Limb (tissue), 2 donors: ENCODE data around the gene ABCA1.
"Not testable (repeated sequence)": the region's sequence is repeated elsewhere in the genome, so short reads cannot be mapped to it uniquely, and the experiment has no call there.

ENCODE experiments used
- DNase-seq, 2 donors: peaks; one replicate each; pipeline ENCODE4 v3.0.0-alpha.2; 2016; ENCODE audit errors: extremely low spot score in 2 of 2

The ABCA1 gene

DNA sequence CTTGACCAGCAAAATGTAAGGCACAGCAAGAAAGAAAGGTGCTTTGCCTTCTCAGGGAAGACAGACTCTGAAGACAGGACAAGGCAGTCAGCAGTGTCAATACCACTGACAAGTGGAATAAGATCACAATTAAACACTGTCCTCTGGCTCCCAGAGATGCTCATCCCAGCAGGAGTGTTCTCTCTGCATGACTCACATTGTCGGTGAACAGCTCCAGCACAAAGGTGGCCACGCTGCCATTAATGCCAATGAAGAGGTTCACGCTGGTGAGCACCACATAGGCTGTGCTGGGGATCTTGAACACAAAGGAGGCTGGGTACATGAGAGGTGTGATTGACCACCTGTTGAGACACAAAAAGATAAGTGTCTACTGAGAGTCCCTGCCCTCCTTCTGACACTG is 132.1 kb downstream of the ABCA1 start:
- DNase-seq = no peak

DNA sequence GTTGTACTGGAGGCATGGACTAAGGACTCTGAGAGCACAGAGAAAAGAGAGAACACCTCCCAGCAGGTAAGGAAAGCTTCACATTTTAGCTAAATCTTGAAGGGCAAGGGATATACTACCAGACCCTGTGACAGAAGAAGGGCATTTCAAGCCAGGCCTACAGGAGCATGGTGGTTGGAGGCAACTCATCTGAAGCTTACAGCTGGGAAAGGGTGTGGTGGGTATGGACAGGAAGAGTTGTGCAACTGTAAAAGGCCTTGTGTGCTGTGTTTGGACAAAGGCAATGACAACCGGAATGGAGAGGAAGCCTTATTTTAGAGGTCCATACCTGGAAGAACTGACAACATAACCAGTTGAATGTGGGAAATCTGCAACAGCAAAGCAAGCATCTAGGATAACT is 132.9 kb downstream of the ABCA1 start:
- no peak for DNase-seq

DNA sequence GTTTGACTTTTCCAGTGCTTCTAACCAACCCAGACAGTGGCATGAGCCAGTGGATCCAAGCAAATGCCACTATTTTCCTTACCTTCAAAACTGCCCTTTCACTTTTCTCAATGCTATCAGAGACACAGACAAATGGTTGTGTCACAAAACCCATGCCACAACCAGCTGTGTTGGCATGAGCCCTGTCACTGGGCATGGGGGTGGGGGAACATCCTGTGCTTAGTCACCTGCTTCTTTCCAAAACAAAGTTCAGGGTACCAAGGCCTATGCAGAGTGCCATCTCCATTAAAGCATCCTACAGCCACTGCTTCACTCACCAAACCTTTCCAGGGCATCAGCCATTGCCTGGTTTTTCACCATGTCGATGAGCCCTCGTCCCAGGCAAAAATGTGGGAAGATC is 133.9 kb downstream of the ABCA1 start:
- DNase-seq = no peak

DNA sequence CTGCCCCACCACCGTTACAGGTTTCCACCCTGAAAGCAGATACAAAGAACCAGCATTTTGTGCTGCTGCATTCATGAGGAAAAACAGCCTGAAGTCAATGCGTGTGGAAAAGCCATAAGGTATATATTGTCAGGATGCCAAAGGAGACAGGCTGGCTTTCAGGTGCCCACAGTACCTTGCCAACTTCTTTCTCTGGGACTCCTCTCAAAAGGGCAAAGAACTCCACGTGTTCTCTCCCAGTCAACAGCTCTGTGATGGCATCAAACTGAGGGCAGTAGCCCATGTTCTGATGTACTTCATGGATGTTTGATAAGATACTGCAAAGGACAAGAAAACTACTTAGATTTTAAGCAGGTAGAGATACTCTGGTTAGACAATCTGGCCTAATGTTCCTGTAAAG is 139.7 kb downstream of the ABCA1 start:
- no peak for DNase-seq

DNA sequence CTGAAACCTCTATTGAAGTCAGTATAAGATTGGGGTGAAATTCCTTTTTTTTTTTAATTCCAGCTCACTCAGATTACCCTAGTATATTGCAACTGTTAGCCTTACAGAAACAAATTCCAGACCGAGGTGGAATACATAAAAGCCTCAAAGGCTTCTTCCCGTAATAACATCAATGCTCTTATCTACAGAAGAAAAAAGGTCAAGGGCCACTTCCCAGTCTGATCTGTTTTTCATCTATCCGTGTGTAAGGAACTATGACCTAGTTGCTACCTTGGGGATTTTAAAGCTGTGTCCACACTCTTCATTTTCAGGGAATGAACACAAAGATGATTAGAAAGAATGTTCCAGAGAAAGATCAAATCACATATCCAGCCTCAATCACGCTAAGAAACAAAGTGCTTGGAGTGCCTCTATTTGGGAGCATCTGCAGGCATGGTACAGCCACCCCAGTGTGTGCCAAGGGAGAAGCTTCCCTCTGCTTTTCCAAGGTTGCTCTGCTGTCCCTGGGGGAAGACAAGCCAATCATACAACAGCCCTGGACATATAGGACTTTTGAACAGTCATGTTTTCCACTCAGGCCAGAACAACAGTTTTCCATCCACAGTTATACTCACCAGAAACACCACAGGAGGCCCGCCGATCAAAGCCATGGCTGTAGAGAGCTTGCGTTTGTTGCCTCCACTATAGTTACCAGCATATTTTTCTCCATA is 140.5 kb downstream of the ABCA1 start:
- no peak for DNase-seq

DNA sequence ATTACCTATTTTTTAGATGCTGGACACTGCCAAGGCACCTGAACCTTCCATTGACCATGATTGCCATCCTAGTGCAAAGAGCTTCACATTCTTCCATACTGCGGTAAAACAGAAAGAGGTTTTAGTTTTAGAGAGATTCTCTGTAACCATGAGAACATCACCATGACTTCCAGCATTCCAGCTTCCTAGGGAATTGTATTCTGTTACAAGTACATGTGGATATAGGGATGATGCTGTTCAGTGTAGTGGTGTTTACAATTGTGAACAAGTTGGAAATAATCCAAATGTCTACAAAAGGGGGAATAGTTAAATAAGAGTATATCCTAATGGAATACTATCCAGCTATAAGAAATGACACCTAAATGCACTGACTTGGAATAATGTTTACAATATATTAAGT is 141.7 kb downstream of the ABCA1 start:
- DNase-seq = no peak

DNA sequence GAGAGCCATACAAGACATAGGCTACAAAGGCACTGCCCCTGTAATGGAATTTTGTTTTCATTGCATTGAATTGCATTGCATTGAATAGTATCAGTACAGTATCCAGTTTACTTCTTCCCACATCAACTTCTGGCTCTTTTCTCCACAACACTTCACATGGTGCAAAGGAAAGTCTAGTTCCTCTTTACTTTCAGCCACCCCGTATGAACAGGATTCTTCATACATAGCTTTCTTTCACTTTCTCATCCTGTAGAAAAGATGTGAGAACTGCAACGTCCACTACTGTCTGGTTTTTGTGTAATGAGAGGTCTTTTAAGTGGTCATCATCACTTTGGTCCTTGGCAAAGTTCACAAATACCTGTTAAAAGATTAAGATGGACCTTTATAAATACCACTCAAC is 143.9 kb downstream of the ABCA1 start:
- DNase-seq = no peak

DNA sequence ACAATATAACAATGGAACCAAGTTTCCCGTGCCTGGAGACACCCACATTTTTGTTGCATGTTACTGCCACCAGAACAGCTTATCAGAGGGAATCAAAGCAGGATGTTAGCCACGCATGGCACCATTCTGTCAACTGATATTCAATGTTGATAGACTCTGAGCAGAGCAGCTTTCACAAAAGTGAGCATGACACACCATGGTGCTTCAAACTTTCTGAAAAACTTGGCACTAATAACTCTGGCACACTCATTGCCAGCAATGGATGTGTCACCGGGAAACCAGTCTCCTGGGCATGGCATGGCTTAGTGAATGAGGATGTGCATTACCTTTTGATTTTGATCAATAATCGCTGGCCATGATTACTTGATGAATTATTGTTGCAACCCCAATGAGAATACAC is 144.4 kb downstream of the ABCA1 start:
- no peak for DNase-seq

DNA sequence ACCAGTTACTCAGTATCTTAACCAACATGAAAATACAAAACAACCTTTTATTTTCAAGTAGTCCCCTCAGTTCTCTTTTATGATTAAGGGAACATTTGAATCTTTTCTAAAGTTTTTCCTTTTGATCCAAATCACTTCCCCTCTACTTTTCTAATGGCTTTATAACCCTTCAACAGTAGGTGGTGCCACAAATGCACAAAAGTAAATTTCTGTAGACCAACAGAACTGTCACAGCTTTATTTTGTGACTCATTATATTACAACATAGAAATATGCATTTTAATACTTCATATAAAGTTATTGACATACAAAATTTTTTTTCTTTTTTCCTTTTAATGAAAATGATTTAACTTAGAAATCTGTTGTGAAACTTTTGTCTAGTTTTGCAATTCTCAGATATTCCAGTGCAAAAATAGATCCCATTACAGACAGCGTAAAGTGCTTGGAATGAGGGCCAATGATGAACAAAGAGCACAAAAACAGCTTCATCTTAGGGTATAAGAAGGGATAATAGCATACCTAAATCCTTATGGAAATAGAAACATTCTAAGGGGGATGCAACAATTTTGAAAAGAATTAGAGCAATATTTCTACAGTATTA is 147.1 kb downstream of the ABCA1 start:
- no peak for DNase-seq

DNA sequence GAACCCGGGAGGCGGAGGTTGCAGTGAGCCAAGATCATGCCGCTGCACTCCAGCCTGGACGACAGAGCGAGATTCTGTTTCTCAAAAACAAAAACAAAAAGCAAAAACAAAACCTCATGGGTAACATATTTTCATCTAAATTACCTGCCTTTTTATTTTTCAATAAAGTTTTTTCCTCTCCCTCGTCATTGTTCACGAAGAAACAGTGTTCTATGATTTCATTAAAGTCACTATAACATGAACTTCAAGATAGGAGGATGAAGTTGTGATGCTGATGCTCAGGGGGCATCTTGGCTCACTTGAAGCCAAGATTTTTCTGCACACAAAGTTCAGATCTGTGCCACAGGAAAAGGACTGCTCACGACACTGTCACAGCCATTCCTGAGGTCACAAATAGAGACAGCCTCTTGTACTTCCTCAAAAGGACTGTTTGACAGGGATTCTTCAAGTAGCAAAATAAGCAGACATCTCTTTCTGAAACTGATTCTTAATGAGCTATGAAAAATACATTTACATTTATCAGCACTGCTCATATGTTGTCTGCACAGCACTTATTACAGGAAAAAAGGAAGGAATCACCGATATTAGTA is 147.9 kb downstream of the ABCA1 start:
- no peak for DNase-seq

DNA sequence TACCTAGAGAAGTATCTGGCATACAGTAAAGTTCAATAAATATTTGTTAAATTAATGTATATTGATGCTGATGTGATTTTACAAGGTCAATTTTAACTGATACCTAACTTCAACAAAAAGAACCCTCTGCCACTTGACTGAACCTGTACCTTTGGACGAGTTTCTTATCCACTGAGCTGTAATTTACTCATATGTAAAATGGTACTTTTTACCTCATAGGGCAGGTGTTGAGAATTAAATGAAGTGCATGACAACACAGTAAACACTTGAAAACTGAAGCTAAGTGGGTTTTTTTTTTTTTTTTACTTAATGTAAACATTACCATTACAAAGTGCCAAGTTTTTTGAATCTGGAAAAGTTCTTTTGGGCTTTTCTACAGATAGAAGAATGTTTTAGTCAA is 148.6 kb downstream of the ABCA1 start:
- DNase-seq = no peak

DNA sequence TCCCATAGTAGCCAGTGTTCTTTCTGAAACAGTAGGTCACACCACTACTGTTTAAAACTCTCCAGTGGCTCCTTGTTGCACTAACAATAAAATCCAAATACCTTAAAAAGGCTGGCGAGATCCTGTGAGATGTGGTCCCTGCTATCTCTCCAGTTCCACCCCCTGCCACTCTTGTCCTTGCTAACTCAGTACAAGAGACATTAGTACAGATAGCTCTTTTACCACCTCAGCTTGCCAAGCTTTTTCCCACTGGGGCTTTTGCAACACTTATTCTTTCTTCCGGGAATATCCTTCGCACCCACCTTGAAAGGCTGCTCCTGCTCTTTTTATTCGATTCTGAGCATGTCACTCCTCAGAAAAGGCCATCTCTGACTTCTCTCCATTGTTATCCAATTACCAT is 149.2 kb downstream of the ABCA1 start:
- DNase-seq = no peak

DNA sequence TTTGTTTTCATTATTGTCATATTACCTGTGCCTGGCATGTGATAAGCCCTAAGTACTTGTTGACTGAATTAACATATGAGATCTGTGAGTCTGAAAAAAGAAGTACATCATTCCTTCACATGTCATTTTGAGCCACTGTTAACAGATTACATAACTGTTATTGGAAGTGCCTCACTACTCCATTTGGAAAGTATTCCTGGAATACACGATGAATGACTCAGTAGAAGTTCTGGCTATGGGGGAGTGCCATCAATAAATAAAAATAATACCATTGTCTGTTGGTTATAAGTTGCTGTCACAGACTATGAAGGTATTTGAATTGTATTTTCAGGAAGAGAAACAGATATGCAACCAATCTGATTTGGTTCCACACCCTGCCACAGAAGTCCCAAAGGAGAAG is 151.2 kb downstream of the ABCA1 start:
- DNase-seq = no peak

DNA sequence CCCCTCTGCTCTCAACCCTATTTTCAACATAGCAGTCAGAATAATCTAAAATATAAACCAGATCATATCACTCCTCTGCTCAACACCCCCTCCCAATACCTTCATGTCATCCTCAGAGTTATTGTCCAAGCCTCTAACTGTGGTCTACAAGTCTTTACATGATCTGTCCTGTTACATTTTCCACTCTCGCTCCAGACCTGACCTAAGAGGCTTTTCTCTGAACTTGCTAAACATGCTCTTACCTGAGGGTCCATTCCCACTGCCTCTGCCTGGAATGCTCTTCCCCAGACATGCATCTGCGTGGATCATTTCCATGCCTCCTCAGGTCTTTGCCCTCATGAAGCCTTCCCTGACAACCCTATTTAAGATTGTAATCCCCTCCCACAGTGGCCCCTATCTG is 152.0 kb downstream of the ABCA1 start:
- no peak for DNase-seq

DNA sequence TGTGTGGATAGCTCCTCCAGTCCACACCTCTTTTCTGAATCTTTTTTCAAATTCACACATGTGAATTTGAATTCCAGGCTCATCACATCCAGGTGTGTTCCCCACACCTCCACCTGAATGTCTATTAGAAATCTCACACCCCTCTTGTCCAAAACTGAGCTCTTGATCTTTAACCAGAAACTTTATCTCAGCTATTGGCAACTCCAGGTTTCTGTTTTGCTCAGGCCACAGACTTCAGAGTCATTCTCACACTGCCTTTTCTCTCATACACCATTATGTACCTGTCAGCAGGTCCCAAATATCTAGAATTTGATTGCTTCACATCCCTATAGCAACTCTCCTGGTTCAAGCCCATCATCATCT is 152.4 kb downstream of the ABCA1 start:
- DNase-seq = no peak

DNA sequence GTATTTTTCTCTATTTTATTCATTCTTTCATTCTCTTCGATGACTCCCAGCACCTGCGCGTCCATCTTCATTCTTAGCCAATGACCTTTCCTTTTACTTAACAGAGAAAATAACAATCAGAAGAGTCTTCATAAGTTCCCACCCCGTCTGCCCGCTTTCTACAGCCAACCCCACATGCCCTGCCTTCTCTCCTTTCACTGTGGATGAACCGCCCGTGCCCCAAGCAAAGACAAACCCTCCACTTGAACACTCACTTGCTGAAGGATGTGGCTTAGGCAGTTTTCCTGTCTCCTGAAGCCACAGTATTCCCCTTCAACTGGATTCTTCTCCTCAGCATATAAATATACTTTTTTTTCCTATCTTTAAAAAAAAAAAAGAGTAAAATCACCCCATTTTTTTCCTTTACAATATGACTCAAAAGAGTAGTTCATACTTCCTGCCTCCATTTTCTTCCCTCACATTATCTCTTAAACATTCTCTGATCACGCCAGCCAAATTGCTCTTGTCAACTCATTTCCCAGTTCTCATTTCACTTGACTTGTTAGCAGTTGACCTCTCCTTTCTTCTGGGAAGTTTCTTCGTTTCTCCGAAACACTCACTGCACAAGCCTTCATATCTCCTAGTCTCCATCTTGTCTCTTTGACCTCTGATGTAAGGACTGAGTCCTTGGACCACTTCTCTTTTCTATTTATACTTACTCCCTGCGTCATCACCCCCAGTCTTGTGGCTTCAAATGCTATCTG is 153.0 kb downstream of the ABCA1 start:
- no peak for DNase-seq

DNA sequence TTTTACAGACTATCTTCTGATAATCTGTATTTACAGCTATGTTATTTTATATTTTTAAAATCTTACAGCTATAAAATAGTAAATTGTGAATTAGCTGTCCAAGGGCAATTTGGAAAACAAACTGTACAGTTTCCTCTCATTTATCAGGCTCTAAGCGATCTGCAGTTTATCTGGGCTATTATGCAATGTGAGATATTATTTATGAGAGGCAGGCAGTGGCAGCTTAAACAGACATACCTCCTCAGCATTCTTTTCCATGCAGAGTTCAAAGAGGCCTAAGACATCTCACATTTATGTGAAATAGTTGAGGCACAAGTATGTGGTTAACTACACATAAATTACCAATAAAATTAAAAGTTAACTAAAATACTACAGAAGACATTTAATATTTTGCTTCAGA is 153.8 kb downstream of the ABCA1 start:
- DNase-seq = no peak

DNA sequence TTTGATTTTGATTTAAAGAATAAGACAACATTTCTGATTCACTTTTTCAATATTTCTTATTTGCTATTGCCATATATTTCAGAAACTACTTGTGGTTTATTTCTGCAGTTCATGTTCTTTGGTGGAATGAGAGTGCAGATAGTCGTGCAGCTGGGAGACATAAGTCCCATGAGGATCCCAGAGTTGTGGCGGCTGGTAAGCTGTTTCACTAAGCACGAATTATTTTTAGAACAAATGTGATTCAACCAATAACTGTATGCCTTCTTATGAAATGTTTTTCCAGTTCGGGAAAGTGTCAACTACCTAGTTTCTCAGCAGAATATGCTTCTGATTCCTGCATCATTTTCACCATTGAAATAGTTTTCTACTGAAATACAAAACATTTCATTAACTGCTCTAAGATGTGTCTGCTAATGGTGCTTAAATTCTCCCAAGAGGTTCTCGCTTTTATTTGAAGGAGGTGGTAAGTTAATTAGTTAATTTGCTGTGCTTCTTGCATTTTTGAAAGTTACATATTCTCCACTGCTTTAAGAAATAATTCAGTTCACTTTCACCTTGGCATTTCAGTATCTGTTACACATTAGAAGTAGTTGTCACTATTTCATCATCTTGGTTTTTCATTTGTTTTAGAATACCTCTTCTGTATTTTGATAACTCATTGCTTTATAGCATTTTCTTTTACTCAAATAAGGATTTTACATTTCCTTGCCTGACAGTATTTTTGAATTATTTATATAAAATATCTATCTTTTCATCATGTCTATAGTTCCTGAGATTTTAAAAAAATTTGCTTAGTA is 155.0 kb downstream of the ABCA1 start:
- DNase-seq = no peak

DNA sequence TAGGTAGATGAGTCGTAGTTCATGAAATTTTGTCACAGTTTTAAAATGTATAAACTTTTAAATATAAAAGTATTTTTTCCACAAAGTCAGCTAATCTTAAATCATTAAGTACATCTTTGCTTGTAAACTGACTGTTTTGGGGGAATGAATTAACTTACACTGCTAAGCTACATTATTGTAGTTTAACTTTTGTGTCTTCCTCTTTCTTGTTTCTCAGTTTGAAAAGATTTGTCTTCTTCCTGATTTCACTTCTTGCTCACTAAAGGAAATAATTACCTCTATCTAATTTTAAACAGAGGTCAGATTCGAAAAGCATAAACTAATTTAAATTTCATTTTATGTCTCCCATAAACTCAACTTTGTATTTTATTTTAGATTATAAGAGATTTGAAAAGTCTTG is 158.3 kb downstream of the ABCA1 start:
- no peak for DNase-seq

DNA sequence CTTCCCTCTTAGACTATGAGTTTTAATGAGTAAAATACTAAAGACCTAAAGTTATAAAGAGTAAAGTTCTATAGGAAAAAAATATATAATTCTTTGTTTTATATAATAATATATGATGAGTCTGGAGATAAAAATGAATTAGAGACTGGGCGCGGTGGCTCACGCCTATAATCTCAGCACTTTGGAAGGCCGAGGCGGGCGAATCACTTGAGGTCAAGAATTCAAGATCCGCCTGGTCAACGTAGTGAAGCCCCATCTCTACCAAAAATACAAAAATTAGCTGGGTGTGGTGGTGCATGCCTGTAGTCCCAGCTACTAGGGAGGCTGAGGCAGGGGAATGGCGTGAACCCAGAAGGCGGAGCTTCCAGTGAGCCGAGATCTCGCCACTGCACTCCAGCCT is 158.9 kb downstream of the ABCA1 start:
- not testable (repeated sequence) for DNase-seq

DNA sequence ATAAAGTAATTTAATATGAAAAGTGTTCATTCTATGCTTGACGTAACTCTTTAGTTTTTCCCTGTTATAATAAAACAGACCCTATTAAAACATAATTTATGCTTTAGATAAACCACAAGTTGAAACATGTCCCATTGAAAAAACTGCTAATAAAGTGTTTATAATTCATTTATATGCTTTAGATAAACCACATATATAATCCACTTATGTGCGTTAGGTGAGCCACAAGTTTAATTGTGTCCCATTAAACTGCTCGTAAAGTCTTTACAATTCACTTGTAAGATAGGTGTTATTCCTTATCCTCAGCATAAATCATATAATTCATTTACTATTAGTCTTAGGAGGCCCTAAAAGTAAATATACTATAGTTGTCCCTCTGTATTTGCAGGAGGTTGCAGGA is 160.4 kb downstream of the ABCA1 start:
- DNase-seq = no peak

DNA sequence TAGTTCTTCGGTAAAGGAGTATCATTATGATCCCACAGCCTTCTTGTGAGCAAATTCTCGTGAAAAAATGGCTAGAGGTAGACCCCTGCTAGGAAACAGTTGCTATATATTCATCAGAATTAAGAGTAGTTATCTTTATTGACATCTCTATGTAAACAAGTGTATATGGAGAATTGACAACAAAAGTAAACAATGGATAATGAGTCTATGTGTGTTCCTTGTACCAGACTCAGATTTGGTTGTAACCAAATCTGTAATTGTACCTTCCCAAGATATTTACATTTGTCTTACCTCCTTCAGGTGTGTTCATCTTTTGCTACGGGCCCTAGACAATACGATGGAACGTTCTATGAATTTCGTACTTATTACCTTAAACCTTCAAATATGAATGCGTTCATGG is 161.9 kb downstream of the ABCA1 start:
- no peak for DNase-seq
